COLO829 (cell line): Measurements from ENCODE around the gene RSPRY1.

Experiments
- DNase-seq: peaks from one replicate; pipeline ENCODE4 v3.0.0; 2012; ENCODE audit warnings: low spot score

RSPRY1 gene

DNA sequence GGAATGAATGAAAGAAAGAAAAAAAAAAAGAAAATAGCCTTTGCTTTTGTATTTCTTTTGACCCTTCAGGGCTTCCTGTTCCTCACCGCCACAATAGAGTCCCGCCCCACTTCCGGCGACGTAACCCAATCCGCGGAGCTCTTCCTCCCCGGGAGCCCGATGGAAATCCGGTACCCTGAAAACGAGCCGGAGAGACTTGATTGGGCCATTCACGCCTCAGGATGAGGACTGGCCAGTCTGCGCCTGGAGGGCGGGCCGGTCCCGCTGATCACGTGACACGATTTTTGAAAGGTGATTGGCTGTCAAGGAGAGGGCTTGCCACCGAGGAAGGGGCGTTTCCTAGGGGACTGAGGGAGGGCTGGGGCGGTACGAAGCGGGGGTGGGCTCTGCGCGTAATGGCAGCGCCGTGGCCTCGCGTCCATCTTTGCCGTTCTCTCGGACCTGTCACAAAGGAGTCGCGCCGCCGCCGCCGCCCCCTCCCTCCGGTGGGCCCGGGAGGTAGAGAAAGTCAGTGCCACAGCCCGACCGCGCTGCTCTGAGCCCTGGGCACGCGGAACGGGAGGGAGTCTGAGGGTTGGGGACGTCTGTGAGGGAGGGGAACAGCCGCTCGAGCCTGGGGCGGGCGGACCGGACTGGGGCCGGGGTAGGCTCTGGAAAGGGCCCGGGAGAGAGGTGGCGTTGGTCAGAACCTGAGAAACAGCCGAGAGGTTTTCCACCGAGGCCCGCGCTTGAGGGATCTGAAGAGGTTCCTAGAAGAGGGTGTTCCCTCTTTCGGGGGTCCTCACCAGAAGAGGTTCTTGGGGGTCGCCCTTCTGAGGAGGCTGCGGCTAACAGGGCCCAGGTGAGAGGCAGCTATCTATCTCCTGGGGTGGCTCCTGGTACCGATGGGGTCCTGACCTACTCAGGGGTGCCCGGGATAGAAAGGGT is at the start of gene RSPRY1, which contains the start of gene PSME3IP1:
TSS of gene RSPRY1 (plus strand) at position 385 of the 927 bp plus-strand sequence. CDS start 18,330 bp downstream, outside the sequence.
TSS of gene PSME3IP1 (minus strand) at position 95 of the 927 bp plus-strand sequence. CDS start 12,185 bp downstream, outside the sequence.
- peak; percentile 99 for DNase-seq

DNA sequence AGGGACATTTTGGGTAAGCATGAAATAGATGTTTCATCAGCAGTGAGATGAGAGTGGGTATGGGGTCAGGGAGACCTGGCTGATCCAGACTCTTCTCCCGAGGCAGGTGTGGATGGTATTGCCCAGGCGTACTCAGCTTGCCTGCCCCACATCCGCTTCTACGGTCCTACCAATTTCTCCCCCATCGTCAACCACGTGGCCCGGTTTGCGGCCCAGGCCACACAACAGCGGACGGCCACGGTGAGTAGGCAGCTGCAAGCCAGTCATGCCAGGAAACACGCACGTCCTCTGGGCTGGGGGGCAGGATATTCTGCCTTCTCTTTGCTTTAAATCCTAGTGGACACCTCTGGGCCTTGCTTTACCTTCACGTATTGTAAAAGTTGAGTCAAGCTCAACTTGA is 49.1 kb upstream of the RSPRY1 start:
- no peak for DNase-seq

DNA sequence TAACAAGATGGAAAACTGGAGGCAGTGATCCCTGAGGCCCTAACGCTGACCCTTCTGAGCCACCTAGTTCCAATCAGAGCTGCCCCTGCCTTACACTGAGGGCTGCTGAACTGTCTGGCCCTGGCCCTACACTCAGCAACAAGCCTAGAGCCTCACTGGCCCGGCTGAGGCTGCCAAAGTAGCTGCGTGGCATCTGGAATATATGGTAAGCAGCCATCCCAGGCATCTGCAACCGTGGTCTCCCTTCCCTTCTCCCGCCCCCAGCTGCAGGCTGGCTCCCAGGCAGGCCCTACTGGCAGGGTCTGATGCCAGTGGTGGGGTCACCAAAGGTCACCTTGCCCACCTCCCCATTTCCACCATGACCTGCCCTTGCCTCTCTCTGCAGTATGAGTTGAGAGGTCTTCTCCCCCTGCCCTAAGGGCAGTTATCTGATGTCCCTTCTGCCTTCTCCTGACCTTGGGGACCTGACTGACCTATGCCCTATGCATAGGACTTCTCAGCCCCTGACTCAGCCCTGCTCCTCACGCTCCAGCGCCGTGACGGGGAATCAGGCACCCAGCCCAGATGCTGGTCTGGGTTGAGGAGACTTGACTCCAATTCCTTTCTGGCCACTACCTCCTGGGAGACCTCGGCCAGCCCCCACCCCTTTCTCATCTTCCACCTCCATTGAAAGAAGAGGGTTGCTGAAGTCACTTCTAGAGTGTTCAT is 48.4 kb upstream of the RSPRY1 start:
- DNase-seq, result no peak

DNA sequence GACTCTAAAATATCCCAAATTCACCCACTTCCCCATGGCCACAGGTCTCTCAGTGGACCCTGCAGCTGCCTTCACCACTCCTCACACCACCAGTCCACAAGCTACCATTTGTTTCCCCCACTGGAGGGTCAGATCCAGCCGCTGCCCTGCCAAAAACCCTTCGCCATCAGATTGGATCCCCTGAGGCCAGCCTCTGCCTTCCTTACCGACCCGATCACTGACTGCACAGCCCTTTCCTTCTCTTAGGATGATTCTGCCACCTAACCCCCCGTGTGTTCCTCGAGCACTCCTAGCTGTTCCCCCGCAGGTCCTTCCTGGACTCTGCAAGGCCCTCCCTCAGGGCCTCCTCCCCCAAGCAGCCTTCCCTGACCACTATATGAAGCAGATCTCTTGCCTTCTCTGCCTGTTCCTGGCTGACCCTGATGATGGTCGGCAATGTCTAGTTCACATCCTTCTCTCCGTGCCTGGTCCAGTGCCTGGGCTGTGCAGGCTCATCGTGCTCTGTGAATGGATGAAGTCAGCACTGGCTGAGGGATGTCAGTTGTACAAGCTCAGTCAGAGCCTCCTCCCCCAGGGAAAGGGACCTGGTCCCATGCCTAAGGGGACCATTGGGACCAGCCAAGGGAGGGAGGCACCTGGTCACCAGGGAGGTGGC is 47.7 kb upstream of the RSPRY1 start:
- no peak for DNase-seq

DNA sequence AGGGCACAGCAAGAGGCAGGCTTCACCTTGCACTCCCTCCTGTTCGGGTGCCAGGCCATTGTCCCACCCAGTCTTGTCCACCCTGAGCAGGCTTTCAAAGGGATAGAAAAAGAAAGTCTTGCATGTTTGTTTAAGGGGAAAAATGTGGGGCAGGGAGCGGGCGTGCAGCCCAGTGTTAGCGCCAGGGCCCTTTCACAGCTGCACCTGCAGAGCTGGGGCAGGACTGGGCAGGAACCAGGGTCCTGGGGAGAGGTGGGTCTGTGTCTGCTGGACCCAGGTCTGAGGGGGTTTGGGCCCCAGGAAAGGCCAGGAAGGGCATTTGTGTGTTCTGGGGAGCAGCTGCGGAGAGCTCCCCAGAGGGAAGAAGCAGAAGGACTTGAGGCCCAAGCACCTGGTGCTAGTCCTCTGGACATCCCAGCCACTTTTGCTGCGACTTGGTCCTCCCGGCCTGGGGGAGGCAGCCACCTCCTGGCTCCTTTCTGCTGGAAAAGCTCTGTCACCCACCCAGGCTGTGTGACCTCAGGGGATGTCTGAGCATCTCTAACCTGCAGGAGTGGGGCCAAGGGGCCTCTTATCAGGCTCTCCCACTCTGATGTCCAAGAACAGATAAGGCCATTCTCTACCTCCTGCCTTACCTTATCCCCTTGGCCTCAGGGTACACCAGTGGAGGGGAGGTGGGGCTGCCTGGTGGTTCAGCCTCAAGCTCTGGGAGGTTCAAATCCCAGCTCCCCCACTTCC is 45.0 kb upstream of the RSPRY1 start:
- DNase-seq, result no peak

DNA sequence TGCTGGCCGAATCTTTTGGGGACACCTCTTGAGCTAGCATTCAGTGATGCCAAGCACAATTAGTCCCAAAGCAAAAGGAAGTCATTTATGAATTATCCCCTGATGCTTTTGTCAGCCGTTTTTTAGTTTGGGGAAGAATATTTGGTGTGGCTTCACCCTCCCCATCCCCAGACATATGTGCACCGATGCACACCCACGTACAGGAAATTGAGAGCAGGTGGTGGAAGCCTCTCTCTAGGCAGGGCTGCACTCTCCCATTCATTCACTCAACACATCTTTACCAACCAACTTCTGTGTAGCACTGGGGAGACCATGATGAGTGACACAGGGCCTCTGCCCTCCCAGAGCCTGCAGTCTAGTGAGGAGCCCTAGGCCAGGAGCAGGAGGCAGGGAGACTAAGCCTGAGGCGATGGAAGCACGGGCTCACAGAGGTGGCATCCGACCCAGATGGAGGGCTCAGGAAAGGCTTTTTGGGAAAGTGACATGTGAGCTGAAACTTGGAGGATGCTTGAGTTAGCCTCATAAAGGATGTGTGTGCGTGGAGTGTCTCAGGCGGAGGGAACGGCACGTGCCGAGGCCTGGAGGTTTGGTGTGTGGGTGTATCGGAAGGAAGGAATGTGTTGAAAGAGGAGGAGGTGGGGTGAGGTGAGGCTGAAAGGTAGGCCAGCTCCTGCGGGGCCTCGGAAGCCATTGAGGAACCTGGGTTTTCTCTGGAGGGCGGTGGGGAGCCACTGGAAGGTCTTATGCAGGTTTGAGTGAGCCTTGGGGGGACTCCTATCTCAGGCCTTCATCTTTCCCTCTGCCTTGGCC is 44.1 kb upstream of the RSPRY1 start:
- no peak for DNase-seq

DNA sequence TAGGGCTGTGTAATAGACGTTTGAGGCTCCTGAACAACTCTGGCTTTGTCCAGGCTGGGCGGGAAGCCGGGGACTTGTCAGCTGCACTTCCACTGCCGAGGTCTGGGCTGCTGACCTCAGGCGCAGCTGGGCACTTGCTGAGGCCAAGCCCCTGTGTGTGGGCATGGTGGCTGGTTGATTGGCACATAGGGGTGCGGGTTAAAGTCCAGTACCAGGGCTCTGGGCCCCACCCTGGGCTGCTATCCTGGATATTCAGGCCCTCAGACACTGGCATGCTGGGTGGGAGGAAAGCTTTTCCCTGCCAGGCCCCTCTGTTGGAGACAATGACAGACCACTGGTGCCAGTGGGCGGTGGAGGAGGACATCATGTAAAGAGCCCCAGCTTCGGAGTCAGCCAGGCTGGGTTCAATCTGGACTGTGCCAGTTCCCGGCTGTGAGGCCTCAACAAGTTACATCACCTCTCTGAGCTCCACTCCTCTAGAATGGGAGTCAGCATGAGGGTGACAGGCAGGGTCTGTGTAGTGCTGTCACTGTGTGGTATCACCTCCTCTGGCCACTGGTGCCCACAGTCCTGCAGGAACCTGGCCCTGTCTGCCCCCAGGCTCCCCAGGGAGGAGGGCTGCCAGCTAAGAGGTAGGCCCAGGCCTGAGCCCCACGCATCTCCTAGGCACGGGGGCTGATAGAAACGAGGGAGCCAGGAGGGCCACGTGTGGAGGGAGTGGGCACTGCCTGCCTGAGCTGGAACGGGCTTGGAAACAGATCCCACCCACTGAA is 42.8 kb upstream of the RSPRY1 start:
- DNase-seq, result no peak

DNA sequence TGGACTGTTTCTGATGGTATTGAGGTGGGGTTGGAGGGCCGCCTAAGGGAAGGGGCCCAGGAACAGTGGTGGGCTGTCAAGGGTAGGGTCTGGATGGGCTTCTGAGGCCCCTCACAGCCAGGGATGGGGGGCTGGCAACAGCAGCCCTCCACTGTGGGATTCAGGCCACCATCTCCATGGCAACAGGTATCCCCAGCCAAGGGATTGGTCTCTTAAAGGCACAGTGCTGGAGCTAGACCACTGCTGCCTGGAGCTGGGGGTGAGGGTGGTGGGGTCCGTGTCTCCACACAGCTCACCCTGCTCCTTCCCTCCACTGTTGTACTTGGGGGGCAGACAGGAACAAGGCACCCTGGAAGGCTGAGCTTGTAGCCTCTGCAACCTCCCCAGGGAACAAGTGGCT is 42.1 kb upstream of the RSPRY1 start:
- no peak for DNase-seq

DNA sequence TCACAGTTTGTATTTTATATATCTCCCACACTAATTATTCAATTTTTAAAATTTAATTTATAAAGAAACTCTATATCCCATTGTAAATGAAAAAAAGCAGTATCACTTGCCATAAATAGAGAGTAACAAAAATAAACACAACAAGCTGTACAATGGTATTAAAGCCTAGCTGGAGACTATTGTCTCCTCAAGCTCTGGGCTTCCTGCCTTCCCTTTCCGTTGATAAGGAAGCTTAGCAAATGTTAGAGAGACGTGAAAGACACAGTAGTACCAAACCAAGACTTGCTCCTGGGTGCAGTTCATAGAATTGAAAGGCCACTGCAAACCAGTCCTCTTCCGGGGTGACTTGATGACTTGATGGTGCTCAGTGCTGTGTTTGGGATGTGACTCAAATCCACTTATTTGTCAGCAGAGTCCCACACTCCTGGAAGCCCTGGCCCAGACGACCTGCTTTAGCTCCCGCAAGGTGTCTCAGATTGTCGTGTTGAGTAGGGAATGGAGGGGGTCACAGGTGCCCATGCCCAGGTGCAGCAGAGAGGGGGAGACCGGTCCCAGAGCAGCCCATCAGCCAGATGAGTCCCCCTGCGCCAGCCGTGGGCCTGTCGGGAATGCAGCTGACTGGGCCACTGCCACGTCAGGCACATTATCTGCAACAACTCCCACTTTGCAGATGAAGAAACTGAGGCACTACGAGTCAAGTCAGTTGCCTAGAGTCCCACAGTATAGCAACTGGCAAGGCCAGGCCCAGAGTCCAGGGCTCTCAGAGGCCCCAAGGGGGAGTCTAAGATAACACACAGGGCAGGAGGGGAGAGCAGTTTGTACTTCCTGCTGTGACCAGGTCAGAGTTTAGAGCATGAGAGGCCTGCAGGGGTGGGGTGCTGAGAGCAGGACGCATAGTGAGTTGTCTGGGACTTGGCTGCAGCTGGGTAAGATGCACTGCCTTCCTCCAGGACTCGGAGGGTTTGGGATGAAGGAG is 40.8 kb upstream of the RSPRY1 start:
- no peak for DNase-seq

DNA sequence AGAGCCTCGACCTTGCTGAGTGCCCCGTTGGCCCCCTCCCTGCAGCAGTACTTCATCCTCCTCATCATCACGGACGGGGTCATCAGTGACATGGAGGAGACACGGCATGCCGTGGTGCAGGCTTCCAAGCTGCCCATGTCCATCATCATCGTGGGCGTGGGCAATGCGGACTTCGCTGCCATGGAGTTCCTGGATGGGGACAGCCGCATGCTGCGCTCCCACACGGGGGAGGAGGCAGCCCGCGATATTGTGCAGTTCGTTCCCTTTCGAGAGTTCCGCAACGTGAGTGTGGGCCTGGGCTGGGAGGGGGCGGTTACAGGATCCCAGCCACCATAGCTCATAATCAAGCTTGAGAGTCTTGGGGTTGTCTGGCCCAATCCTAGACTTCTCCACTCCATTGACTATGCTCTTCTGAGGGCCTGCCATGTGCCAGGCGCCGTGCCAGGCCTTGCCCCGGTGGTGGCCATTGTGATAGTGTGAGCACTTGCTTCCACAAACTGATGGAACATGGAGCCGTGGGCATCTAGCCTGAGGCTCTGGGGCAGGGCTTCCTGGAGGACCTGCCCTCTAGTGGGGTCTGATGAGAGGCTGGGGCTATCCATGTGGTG is 40.0 kb upstream of the RSPRY1 start:
- DNase-seq, result no peak

DNA sequence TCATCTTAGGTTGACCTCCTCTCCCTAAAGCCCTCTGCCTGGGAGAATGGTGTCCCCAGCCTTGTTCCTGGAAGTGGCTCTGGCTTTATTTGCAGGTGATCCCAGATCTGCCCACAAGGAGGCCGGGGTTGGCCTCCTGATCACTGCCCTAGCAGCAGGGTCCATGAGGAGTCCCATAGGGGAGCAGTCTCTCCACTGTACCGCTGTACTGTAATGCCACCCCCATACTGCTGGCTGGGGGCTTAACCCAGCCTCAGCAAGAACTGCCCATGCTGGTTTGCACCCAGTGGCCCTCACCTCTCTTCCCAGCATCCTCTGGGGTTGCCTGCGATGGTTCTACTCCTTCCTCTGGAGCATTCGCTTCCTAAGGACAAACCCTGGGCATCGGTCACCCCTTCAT is 39.4 kb upstream of the RSPRY1 start:
- no peak for DNase-seq

DNA sequence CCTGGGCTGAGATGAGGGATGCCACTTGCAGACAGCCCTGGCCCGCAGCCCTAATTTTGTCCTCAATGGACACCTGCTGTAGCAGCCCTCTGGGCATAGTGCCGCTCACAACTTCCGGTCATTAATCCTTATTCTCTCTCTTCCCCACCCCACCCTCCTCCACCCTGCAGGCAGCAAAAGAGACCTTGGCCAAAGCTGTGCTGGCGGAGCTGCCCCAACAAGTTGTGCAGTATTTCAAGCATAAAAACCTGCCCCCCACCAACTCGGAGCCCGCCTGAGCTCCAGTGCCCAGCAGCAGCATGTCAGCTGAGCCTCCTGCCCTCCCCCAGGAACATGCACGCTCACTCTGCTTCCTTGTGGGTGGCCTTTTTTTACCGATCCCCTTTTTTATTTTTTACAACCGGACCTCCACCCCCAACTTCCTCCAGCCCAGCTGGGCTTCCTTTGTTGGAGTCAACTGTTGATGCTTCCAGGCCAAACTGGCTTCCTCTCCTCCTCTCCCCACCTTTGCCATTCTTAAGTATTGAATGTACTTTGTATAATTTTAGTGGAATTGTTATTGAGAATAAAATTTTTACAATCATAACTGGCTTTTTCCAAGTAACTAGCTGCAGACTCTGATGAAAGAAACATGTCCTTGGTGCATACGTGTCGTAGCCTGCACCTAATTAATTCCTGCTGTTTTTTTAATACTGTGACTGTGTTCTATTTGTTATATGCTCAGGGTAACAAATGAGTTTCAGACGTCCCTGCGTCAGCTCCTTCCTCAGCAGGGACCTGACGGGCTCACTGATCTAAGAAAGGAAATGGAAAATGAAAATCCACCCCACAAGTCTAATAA is 38.5 kb upstream of the RSPRY1 start:
- no peak for DNase-seq

DNA sequence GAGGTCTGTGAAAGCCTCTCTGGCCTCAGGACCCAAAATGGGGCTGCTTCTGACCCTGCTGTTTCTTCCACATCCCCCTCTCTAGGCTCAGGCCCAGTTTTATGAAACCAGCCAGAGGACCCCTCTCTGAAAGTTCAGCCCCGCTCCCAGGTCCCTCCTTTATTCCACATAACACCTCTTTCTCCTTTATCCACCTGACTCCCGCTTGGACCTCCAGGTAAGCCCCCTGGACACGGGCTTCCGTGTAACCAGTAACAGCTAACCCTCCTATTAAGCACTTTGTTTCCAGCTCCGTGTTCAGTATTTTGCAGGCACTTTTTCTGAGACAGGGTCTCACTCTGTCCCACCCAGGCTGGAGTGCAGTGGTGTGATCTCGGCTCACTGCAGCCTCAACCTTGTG is 37.6 kb upstream of the RSPRY1 start:
- no peak for DNase-seq

DNA sequence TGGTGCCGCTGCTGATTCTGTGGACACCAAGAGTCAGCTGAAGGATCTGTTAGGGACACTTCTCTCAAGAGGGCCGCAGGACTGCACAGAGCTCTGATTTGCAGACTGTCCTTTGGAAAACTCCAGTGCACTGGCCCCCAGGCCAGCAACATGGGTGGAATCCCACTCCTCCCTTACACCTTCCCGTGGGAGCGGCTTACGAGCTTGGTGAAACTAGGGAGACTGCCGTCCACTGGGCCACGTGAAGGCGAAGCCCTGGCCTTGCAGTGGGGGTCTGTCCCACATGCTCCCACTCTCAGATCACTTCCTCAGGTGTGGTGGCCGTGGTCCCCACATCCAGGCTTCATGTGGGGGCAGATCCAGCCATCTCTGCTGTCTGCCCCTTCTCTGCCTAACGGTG is 36.7 kb upstream of the RSPRY1 start:
- no peak for DNase-seq

DNA sequence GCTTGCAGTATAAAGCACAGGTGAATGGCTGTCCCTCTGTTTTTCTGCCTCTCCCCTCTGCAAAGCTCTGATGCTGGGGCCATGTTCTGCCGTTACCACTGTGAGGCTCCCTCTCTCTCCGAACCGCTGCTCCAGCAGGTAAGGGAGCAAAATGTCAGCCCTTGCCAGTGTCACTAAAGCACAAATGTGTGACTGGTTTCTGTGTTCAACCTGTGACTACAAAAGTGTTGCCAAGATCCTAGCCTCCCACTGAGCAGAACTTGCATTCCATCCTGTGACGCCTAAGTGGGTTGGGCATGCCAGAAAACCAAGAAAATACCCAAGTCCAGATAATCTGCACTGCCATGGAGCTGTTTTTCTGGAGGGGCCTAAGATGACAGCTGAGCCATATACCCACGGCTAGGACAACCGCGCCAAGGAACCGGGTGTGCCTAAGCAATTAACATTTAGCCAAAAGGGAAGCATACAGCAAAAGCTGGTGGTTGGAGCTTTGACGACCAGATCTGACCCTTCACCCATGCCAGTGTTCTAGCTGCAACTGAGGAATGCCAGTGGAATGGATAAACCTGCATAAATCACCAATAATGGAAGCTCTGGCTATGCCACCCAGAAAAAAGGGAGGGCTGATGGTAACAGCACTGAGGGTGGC is 35.3 kb upstream of the RSPRY1 start:
- no peak for DNase-seq

DNA sequence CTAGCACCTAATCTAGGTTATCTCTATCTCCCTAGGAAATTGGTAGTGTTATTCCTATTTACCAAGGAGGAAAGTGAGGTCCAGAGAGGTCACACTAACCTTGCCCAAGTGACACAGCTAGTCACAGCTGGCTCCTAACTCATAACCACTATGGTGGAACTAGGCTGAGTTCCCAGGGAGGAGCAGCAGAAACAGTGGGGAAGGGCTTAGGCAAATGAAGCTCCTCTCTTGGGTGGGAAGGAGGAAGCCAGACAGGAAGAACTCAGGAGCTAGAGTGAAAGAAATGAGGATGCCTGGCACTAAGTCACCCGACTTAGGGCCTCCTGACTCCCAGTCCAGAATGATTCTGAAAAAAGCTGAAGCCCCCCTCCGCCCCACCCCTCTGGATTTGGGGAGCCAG is 34.8 kb upstream of the RSPRY1 start:
- no peak for DNase-seq
